ENCODE data around the gene SPDYE6.
A peak's percentile ranks its signal among the peaks of the same experiment; 100 is the strongest.
"Not testable (repeated sequence)": the region's sequence is repeated elsewhere in the genome, so short reads cannot be mapped to it uniquely, and the experiment has no call there.

SPDYE6 gene

GRCh38 chr7:102363549-102364393 is 7.5 kb upstream of the SPDYE6 start:
- not testable (repeated sequence) for H3K9me3 ChIP-seq, H3K4me1 ChIP-seq, H3K36me3 ChIP-seq, H3K27me3 ChIP-seq
- TF ChIP-seq CTCF (IDR thresholded peaks at IDR 0.05; ENCODE audit: low read depth, low read length): peak; percentile 3; the same call in 1 of the 2 replicates
- peak; percentile 96 for DNase-seq
- H3K4me3 ChIP-seq (ENCODE audit: low read depth, low read length): peak overlapping the region; percentile 67

DNA sequence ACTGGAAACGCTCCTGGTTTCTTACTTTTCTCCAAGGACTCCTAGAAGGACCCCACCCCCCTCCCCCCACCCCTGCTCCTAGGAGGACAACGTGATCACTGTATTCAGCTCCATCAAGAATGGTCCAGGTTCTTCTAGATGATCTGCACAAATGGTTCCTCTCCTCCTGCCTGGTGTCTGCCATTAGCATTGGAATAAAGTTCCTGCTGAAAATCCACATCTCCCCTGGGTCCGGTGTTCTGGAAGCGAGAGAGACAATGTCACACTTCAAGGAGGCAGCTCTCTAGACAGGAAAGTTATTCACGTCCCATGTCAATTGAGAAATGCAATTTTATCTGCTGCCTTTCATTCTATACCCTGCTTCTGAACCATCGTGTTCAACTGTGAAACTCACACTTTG is 9.3 kb downstream of the SPDYE6 start:
- H3K36me3 ChIP-seq; DNase-seq; H3K27me3 ChIP-seq; H3K9me3 ChIP-seq; H3K4me3 ChIP-seq (ENCODE audit: low read depth, low read length); H3K4me1 ChIP-seq: not testable (repeated sequence)

DNA sequence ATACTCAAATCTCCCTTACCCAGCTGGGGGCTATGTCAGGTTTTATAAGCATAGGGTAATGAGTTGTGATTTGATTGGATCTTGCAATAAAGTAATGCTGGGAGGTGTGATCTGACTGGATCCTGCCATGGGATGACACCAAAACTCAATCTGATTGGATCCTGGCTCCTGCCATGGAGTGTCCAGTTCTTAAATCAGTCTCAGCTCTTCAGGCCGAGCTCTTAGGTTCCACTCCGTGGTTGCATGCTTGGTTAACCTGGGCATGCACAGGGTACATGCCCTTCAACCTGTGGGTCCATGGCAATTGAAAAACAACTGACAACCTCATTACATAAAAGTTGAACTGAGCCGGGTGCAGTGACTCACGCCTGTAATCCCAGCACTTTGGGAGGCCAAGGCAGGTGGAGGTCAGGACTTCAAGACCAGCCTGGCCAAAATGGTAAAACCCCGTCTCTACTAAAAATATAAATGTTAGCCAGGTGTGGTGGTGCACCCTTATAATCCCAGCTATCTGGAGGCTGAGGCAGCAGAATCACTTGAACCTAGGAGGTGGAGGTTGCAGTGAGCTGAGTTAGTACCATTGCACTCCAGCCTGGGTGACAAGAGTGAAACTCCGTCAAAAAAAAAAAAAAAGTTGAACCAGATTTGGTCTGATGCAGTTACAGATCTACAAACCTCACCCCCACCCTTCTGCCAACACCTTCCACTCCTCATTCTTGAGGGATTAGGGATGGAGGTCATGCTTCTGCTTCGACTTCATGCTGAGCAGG is 15.5 kb downstream of the SPDYE6 start:
- H3K4me3 ChIP-seq (ENCODE audit: low read depth, low read length); H3K27me3 ChIP-seq; H3K36me3 ChIP-seq; H3K9me3 ChIP-seq; DNase-seq; H3K4me1 ChIP-seq: not testable (repeated sequence)

DNA sequence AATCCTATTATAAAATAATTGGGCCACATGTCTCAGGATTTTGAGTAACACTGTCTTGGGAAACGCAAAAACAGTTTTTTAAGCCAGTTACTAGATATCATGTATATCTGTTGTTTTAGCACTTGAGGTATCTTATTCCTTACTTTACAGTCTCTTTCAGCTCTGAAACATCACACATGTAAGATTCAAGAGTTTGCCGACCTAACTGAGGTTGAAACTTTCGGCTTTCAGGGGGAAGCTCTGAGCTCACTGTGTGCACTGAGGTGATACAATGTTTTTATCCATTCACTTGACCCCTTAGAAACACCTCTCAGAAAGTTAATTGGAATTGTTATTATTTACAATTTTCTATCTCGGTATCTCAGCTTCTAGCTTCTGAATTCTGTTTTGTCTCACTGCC is 18.8 kb downstream of the SPDYE6 start:
- H3K9me3 ChIP-seq; H3K36me3 ChIP-seq; H3K4me1 ChIP-seq; DNase-seq; H3K27me3 ChIP-seq; H3K4me3 ChIP-seq (ENCODE audit: low read depth, low read length): not testable (repeated sequence)

DNA sequence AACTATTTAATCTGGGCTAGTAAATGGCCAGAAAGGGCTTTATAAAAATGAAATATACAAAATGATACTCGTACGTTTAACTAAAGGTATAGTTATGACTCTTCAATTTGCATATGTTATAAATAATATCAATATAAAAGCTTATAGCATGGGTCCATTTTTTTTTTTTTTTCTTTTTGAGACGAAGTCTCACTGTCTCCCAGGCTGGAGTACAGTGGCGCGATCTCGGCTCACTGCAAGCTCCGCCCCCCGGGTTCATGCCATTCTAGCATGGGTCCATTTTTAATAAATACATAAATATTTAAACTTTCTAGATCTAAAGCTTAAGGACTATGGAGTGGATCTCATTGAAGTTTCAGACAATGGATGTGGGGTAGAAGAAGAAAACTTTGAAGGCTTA is 19.2 kb downstream of the SPDYE6 start:
- H3K4me3 ChIP-seq (ENCODE audit: low read depth, low read length); H3K36me3 ChIP-seq; H3K4me1 ChIP-seq; H3K9me3 ChIP-seq; DNase-seq; H3K27me3 ChIP-seq: not testable (repeated sequence)

DNA sequence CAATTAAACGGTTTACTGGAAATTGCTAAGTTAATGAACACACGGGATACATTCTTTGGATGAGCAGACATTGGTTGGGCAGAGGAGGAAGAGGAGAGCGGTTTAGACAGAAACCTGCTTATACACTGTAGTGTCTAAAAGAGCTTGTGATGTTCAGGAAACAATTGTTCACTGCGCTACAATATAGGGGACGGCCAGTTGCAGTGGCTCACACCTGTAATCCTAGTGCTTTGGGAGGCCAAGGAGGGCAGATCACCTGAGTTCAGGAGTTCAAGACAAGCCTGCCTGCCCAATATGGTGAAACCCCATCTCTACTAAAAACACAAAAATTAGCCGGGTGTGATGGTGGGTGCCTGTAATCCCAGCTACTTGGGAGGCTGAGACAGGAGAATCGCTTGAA is 20.7 kb downstream of the SPDYE6 start:
- H3K9me3 ChIP-seq; H3K4me3 ChIP-seq (ENCODE audit: low read depth, low read length); H3K27me3 ChIP-seq; H3K4me1 ChIP-seq; H3K36me3 ChIP-seq; DNase-seq: not testable (repeated sequence)

DNA sequence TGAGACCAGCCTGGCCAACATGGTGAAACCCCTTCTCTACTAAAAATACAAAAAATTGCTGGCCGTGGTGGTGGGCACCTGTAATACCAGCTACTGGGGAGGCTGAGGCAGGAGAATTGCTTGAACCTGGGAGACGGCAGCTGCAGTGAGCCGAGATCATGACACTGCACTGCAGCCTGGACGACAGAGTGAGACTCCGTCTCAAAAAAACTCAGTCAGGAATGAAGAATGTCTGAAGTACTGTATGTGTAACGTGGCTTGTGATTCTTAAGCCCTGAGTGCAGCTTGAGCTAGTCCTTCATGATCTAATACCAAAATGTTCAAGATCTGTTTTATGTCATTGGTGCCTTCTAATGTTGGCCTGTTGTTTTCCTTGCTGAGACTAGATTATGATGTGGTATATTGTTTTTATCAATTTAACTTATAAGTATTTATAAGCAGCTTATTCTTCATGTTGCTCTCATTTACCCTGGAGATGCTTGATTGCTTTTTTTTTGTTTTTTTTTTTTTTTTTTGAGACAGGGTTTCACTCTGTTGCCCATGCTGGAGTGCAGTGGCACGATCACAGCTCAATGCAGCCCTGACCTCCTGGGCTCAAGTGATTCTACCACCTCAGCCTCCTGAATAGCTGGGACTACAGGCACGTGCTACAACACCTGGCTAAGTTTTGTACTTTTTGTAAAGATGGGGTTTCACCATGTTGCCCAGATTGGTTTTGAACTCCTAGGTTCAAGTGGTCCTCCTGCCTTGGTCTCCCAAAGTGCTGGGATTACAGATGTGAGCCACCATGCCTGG is 25.4 kb downstream of the SPDYE6 start:
- not testable (repeated sequence) for H3K4me1 ChIP-seq; DNase-seq; H3K36me3 ChIP-seq; H3K4me3 ChIP-seq (ENCODE audit: low read depth, low read length); H3K27me3 ChIP-seq; H3K9me3 ChIP-seq

GRCh38 chr7:102329366-102329765 is 26.9 kb downstream of the SPDYE6 start:
- H3K4me3 ChIP-seq (ENCODE audit: low read depth, low read length); H3K4me1 ChIP-seq; H3K36me3 ChIP-seq; H3K27me3 ChIP-seq; H3K9me3 ChIP-seq; DNase-seq: not testable (repeated sequence)

DNA sequence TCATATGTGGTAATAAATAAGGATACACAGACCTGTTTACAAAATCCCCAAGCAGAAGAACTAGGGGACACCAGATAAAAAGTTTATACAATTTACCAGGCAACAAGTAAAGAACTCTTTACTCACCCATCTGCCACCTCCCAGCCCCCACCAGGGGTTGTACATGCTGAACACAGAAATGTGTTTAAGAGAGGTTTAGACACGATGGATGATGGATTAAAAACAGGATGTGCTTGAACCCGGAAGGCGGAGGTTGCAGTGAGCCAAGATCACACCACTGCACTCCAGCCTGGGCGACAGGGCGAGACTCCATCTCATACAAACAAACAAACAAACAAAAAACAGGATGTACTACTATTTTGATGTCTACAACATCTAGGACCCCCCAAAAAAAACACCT is 27.4 kb downstream of the SPDYE6 start:
- not testable (repeated sequence) for H3K4me1 ChIP-seq

GRCh38 chr7:102327183-102327582 is 29.1 kb downstream of the SPDYE6 start:
- H3K4me3 ChIP-seq (ENCODE audit: low read depth, low read length); H3K36me3 ChIP-seq; H3K27me3 ChIP-seq; DNase-seq; H3K9me3 ChIP-seq; H3K4me1 ChIP-seq: not testable (repeated sequence)

More for the DNA sequence above, 27.4 kb downstream of the SPDYE6 start:
- not testable (repeated sequence) for H3K27me3 ChIP-seq; H3K36me3 ChIP-seq; H3K9me3 ChIP-seq; DNase-seq; H3K4me3 ChIP-seq (ENCODE audit: low read depth, low read length)
